Hematopoietic multipotent progenitor cell treated with erythropoietin and hydrocortisone succinate and interleukin-3 and kit ligand, for 17 days (in vitro differentiated cells): ENCODE data around the gene TSPOAP1.

ENCODE experiments used
- DNase-seq: peaks from one replicate; pipeline ENCODE4 v3.0.0-alpha.2; 2015; ENCODE audit warnings: low spot score

Gene TSPOAP1

DNA sequence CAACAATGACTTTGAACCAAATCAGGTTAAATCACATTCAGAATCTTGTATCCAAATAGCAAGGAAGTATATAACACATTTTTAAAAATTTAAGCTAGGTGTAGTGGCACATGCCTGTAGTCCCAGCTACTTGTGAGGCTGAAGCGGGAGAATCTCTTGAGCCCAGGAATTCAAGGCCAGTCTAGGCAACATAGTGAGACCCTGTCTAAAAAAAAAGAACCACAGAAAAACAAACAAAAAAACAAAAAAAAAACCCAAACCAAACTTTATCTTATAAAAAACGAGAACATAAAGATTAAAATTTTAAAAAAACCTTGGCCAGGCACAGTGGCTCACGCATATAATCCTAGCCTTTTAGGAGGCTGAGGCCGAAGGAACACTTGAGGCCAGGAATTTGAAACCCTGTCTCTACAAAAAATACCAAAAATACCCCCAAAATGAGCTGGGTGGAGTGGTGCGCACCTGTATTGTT, 11.8 kb upstream of the TSPOAP1 start:
- DNase-seq: no peak

DNA sequence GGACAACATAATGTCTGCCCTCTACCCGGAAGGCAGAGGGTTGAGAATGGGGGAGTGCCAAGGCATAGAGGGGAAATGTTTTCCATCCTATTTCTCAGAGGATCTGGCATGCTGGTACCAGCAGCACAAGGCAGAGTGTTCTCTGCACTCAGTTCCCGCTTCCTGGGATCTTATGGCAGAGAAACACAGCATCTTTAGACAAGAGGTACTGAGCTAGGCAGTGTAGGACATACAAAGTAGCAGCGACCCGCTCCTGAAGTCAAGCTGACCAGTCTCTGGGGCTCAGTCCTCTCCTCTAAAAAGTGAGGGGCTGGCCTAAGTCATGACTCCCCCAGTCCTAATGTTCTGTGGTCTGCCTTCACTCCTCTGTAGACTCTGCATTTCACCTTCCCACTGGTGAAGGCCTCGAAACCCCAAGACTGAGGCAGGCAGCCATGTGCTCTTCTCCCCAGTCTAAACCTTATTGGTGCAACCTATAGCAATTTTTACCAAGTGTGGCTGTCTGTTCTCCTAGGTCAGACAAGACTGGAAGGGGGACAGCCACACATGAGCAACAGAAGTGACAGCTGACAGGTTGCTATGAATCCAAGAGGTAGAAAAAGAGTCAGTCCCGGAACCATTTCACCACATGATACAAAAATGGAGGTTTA, 11.3 kb upstream of the TSPOAP1 start:
- DNase-seq: no peak

DNA sequence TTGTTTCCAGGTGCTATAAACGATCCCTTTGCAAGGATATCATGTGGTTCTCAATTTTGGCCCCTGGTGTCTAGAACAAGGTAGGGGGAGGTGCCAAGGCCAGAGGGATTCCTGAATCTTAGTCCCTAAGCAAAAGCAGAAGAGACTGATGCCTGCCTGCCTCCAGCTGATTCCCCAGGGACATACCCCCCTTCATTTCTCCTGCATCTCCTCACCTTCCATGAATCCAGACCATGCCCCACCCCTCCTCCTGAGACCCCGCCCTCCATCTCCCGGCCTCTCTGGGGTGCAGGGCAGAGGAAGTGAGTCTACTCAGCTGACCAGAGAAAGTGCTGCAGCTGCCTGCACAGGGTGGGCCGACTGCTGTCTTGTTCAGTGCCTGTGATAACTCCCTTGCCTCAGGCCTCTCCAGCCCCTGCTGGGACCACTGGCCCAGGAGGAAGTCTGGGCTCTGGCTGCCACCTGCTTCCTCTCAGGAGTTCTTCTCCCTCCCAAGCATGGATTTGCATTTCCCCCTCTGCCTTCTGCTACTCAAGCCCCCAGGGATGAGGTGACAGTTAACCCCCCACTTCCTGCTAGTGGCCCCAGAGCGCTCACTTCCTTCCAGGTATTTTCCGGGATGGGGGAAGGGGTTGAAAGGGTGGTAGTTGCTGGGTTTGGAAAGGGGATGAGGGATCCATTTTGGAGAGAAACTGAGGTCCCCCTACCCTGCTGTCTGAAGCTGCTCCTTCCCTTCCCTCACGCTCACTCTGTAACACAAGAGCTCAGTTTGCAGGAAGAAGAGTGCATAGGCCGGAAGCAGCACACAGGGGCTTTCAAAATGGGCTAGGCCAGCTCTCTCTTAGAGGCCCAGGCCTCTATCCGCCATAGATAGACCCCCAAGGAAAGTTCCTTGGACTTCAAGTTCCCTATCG, 10.5 kb upstream of the TSPOAP1 start:
- DNase-seq: no peak

DNA sequence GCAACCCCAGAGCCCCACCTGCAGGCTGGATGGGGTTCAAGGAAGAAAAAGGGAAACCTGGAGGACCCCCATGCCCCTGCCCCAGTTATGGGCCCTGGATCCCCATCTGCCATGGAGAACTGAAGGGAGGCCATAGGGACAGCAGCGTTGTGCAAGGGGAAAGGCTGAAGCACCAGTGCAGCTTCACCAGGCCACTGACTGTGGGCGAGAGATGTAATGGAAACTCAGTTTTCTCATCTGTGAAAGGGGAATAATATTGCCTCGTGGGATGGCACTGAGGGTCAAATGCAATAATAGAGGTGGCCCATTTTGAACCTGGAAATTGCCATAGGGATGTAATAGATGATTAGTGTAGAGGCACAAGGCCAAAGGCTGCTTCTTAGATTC, 9.9 kb upstream of the TSPOAP1 start:
- DNase-seq: no peak

DNA sequence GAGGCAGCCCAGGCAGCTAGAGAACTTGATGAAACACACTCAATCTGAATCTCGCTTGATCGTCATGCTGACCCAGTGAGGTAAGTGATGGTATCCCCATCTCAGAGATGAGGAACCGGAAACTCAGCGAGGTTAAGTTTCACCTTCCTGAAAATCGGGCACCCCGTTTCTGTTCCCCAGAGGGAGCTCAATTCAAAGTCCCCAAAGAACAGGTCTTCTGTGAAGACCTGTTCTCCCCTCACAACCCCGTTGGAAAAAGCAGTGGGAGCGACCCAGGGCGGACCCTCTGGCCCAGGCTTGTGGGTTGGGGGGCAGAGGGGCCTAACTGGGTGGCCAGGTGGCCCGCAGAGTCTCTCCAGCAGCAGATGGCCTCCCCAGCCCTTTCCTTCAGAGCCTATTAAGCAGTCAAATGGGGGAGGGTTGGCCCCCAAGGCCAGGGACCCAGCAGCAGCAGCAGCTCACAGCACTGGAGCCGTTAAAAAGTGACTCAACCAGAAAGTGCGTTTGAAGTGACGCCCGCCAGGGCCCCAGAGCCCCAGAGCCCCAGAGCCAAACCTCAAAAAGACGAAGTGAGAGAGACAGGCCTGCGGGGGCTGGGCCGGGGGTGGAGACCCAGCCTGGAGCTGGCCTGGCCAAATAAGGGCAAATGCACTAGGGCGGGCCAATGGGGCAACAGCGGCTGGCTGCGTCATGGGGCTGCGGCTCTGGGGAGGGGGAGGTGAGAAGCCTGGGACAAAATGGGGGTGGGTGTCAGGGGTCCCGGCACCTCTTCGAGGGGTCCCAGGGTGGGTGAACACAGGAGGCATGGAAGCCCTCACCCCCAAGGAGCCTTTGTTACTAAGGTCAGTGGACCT, 9.2 kb upstream of the TSPOAP1 start:
- peak; percentile 43 for DNase-seq

DNA sequence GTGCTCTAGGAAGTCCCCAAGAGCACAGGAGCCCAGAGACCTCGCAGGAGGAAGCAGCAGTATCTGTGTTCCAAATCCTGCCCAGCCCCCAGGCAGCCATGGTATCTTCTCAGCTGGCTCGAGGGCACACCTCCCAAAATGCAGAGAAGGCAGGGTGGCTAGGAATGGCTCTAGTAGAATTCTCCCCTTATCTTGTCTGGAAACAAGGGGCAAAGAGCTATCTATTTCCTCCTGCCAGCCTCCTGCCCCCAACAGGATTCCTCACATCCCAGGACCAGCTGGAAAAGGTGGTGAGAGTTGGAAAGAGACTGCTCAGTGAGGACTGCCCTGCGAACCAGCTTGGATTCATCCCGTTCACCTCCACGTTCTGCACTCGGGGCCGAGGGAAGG, 8.6 kb upstream of the TSPOAP1 start:
- DNase-seq: peak; percentile 55

DNA sequence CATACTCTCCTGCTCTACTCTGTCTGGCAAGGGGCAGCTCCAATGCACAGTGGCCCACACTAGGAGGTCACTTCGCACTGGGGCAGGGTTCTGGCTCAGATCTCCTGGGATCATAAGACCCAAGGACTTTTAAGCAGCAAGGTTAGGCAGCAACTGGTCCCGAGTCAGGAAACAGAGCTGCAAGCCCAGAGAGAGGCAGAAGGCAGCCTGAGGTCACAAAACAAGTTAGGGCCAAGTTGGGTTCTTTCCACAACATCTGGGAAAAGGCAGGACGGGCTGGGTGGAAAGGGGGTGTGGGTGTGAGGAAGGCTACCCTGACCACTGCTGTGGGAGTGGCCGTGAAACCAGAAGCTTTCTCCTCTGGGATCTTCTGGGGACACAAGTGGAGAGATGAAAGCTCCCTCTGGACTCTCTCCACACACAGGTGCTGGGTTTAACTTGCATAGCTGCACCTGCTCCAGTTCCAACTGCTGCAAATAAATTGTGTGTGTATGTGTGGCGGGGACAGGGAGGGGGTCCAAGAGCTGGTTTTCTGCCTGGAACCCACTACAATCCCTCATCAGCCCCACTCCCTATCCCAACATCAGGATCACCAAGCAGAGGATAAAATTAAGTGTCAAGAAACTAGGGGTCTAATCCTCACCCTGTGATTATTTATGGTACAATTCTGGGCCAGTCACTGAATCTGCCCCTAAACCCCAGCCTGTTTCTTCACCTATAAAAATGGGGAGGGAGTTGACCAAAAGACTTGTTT, 8.0 kb upstream of the TSPOAP1 start:
- DNase-seq: no peak

DNA sequence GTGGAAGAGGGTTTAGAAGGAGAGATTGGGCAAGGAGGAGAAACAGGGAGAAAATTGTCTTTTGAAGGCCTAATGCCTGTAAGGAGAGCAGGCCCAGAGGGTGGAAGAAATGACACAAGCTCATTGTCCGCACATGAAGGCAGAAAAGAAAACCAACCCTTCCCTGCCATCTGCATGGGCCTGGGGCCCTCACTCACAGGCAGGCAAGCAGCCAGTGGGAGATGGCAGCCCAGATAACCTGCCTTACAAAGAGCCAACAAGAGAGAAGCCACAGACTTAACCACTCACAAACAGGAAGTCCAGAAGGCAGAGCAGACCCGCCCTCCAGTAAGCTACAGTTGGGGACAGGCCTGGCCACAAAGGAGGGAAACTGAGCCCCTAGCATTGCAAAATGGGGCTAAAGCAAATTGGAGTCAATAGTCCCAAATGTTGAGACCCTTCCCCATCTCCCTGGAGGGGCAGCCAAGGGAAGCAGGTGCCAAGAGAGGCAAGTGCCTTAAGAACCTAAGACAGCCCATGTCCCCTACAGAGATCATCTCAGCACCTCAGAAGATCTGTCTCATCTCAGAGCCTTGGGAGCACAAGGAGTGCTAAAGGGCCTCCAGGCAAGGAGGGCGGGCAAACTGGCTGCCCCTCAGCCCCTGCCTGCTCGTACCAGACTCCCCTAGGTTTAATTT, 7.3 kb upstream of the TSPOAP1 start:
- DNase-seq: peak; percentile 48

DNA sequence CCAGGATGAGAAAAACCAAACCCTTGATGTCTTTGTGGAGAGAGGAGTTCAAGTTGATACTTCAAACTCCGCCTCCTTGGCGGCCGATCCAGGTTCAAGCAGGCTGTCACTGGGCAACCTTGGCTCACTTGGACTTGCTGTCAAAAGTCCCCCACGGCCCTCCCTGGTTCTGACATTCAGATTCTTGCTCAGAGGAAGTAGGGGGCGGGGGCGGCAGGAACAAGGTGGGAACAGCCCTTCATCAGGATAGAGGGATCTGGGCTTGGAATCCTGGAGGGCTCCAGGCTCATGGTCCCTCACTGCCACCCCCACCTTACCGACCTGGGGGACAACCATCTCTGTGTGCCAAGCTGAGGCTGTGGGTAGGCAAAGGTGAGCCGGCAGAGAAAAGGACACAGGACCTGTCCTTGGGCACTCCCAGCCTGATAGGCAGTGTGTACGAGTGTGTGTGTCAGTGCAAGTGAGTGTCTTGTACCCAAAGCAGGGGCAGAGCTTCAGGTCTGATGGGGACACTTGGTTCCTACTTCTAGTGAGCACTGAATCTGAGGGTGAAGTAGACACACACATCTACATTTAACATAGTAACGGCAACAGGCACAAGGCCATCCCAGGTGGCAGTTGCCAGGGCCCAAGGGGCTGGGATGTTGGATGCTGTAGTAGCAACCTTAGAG, 6.6 kb upstream of the TSPOAP1 start:
- peak; percentile 31 for DNase-seq

DNA sequence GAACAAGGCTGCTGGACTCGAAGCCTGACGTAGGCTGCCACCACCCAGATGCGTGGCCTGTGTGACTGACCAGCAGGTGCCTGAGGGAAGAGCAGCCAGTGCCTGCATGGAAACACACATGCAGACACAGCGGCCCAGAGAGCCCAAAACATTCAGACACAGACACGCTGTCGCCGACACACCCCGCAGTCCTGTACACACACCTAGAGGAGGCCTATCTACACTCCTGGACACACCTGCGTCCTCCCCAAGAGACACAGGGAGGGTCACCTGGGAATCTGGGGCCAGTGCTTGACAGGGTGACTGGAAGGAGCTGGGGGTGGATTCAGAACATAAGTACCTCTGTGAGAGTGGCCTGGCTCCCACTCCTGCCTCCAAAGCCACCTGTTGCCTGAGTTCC, 6.1 kb upstream of the TSPOAP1 start:
- DNase-seq: no peak

DNA sequence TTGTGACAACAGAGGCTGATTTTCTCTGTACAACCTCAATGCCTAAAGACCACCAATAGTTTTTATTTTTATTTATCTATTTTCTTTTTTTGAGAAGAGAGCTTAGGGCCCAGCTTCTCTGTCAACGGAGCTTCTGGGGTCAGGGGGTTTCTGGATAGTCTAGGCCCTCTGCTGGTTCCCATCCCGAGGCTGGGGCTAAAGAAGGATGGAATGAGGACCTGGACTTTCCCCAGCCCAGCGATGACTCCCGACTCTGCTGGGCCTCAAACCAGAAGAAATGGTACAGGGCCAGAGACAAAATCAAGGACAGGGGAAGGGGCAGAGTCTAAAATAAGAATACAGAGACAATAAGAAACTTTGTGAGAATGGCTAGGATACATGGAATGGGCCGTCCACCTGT, 5.7 kb upstream of the TSPOAP1 start:
- no peak for DNase-seq

DNA sequence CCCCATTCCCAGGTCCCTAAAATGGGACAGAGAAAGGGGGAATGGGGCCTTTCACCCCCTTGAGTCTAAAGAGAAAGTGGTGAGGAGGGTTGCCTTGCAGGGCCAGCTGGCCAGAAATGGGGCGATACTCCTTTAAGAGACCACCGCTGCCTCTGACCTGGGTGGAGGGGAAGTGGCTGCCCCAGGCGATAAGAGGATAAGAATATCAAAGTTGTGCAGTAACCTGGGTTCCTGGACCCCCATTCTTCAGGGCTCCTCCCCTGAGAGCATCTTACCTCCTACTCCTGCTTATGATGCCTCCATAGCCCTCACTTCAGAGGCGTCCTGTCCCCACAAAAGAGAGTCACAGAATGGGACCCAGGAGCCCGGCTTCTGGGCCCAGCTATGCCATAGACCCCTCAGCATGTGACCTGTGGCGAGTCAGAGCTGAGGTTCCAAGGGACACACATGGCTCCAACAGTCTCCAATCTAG, 5.2 kb upstream of the TSPOAP1 start:
- DNase-seq: no peak

DNA sequence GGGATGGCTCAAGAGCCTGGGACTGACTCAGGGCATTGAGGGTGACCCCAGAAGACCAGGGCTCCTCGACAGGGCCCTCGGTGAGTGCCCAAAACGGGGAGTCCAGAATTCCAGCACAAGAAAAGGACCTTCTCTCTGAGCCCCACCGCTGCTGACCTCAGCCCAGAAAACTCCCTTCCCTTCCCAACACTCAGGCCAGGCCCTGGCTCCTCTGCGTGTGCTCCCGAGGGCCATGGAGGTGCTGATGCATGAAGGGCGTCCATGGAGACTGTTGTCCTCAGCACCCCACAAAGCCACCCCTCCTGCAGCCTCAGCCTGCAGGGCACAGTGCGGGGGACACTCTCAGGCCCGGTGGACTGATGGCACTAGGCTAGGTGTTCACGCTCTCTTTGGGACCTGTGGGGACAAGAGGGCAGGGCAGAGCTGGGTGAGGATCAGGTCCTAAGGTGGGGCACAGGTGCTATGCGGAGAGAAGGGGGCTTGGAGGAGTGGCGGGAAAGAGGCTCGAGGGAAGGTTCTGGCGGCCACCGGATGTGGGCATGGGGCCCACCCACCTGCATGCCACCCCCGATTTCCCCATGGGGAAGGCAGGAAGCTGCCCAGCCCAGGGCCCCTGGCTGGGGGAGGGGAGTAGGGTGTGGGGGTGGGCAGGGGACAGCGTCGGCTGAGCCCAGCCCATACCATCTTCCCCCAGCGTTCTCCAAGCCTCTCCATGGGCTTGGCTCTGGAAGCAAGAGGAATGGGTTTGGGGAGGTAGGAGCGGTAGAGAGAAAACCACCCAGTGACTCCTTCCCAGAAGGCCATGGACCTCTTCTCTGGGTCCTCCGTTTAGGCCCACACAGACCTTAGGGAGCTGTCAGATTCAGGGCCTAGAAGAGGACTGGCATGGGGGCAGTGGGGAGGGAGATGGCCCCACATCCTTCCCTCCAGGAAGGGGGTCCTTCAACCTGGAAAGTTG, 4.5 kb upstream of the TSPOAP1 start:
- DNase-seq: no peak

DNA sequence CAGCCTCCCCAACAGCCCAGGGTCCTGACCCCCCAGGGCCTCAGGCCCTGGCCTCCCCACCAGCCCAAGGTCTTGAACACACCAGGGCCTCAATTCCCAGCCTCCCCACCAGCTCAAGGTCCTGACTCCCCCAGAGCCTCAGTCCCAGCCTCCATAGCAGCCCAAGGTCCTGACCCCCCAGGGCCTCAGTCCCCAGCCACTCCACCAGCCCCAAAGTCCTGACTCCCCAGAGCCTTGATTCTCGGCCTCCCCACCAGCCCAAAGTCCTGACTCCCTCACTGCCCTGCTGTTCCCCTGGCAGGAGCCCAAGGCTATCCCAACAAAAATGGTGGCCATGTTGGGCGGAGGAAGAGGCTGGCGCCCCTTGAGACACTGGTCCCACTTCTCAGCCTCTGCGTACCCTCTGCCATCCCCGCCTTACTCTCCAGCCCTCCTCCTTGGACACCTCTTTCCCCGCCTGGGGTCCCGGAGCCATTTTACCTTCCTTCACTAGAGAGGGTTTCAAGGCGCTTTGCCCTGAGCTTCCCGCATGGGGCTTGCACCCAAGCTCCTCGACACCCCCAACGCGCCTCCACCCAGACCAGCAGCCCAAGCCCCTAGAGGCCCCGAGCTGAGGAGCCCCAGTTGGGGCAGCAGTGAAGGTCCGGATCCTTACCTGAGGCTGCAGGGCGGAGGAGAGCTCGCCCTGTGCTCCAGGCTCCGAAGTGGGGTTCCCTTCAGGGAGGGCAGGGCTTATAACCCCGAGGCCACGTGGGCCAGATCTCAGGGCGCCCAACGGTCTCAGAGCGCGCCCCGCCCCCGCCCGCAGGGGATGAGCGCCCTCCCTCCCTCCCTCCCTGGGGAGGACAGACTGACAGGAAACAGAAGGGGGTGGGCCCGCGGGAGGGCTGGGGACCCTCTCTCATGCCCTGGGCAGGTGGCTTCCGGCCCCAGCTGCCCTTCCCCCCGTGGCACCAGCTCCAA, 3.5 kb upstream of the TSPOAP1 start:
- DNase-seq: peak; percentile 74

DNA sequence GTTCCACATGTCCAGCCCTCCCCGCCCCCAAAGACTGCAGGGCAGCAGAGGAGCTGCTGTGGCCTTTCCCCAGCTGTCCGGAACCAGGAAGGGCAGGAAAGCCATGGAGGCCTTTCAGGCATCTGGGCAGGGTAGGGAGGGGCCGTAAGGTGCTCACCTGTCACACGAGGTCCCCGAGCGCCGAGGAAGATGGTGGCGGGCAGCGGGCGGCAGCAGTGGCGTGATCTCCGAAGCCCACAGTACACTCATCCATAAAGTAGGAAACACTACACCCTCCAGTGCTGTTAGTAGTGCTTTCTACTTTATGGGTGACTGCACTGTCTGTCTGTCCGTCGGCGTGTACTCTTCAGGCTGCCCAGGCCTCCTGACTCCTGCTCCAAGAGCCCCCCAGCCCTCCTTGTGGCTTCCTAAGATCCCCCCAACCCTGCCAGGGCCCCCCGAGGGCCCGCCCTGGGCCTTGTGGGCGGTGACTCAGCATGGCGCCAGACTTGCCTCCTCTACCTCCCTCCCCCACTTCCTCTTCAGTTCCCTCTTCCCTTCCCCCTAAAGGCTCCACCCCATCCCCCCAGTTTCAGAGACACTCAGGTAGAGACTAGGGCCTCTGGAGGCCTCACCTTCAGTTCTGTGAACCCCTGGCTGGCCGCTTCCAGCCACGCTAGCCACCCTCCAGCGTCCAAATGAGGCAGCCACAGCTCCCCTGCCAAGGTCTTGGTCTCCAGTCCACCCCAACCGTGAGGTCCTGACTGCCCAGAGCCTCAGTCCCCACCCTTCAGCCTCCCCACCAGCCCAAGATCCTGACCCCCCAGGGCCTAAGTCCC, 2.6 kb upstream of the TSPOAP1 start:
- DNase-seq: peak; percentile 53

DNA sequence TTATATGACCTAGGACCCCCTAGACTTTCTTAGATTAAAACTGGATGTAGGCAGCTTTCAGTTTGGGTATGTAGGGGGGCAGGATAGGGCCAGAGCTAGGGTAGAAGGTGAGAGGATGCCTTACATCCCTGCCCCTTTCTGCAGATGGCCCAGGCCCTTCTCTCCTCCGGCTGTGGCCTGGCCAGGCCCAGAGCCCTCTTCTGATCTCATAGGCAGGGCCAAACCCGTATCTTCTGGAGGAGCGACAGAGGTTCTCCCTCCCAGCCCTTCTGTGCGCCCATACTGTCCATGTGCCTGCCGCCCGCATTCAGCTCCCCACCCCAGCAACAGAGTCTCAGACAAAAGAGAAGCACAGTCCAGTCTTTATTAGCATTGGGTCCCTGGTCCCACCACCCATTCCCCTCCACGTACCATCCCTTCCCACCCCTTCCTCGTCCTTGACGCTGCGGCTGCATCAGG, 2.0 kb upstream of the TSPOAP1 start:
- DNase-seq: peak; percentile 20
